ENCODE data around the gene CASQ1.

GRCh38 chr1:160193091-160193819 lies 2.9 kb downstream of the CASQ1 start:
- TF ChIP-seq HNRNPH1 (optimal IDR thresholded peaks at IDR 0.05; ENCODE audit: low read depth, low read length) (no peak), MAZ (CRISPR knock-in tag; conservative IDR thresholded peaks at IDR 0.05 in 1 of 2, IDR thresholded peaks at IDR 0.05 in 1 of 2) (peak; percentile 33 to 92; a peak in 2 of 4 replicates), ZSCAN29 (IDR thresholded peaks at IDR 0.05) (no peak)

Measured in K562 (cell line).